A549 (cell line): ENCODE measurements around the gene MAP10. TPM values are rescaled to one million over a fixed set of nuclear protein-coding genes. Genes with fewer than 3 reads are reported as not detected.

ENCODE experiments used
- ATAC-seq, 2 experiments: fragments of 200-7000 bp in 1 of 2; fragments of >200 bp in 1 of 2; cut with Nextera tagmentation in 1 of 2; cut with Tn5 transposase in 1 of 2; 3 replicates each; pipeline versions ENCODE4 v1.8.0 to v1.9.1; 2018 to 2020; ENCODE audit warnings: mild to moderate bottlenecking in 1 of 2, moderate library complexity in 1 of 2
- CTCF ChIA-PET: fragments of 300-600 bp; sonication (Branson Sonifier 250); formaldehyde crosslinking; extraction: SDS; loops from one replicate; lab custom pipeline; 2021; ENCODE audit warnings: antibody characterized with exemption, inconsistent platforms; lab: Yijun Ruan, JAX
- POLR2A ChIA-PET: fragments of 350-600 bp; formaldehyde crosslinking; extraction: SDS; loops from one replicate; lab custom pipeline; 2021; ENCODE audit warnings: antibody characterized with exemption, inconsistent platforms; lab: Yijun Ruan, JAX
- DNase-seq, 2 experiments: peaks; one replicate each; pipeline versions ENCODE4 v3.0.0 to v3.0.0-alpha.2; 2011 to 2016; ENCODE audit warnings: low read depth in 1 of 2, low spot score in 1 of 2
- FAIRE-seq: peaks from 2 replicates; lab custom pipeline; 2011; peaks lifted over from hg19 to GRCh38; lab: Jason Lieb, UNC
- H3K27ac ChIP-seq, 2 experiments: fragments of >200 bp; sonication (Bioruptor Twin); formaldehyde crosslinking; 3 replicates each; pipeline ENCODE4 v1.5.1; 2016 to 2017
- H3K4me1 ChIP-seq: fragments of >200 bp; sonication (Bioruptor Twin); formaldehyde crosslinking; 3 replicates; pipeline ENCODE4 v1.6.1; 2016
- H3K4me2 ChIP-seq: fragments of >200 bp; sonication (Bioruptor Twin); formaldehyde crosslinking; 3 replicates; pipeline ENCODE4 v1.6.1; 2016
- H3K4me3 ChIP-seq: fragments of >200 bp; sonication (Bioruptor Twin); formaldehyde crosslinking; 3 replicates; pipeline ENCODE4 v1.5.1; 2016
- H3K9me3 ChIP-seq: fragments of >200 bp; sonication (Bioruptor Twin); formaldehyde crosslinking; 3 replicates; pipeline ENCODE4 v1.6.1; 2016
- ATOH8 ChIP-seq: fragments of 250-450 bp; sonication (Bioruptor Pico); IDR thresholded peaks from 2 replicates; pipeline ENCODE4 v1.5.0; 2020; ENCODE audit warnings: low read depth, mild to moderate bottlenecking, moderate library complexity
- CBX2 ChIP-seq: fragments of 200-600 bp; sonication (generic); IDR thresholded peaks from 2 replicates; pipeline ENCODE4 v1.6.1; 2016; ENCODE audit warnings: low read depth, mild to moderate bottlenecking, borderline replicate concordance
- CBX8 ChIP-seq: fragments of 200-600 bp; sonication (generic); IDR thresholded peaks from 2 replicates; pipeline ENCODE4 v1.6.1; 2016
- CHD4 ChIP-seq: fragments of 200-600 bp; sonication (generic); IDR thresholded peaks from 2 replicates; pipeline ENCODE4 v1.6.1; 2016; ENCODE audit warnings: antibody characterized with exemption, mild to moderate bottlenecking, borderline replicate concordance
- CTCF ChIP-seq: fragments of >200 bp; sonication (Bioruptor Twin); formaldehyde crosslinking; IDR thresholded peaks from 3 replicates; pipeline ENCODE4 v1.5.1; 2016
- ELK1 ChIP-seq: fragments of 150-350 bp; IDR thresholded peaks from 2 replicates; pipeline ENCODE4 v1.6.1; 2014; ENCODE audit warnings: low read depth, mild to moderate bottlenecking, low read length
- FOSB ChIP-seq: fragments of 250-450 bp; sonication (Bioruptor Pico); IDR thresholded peaks from 2 replicates; pipeline ENCODE4 v1.5.0; 2020; ENCODE audit warnings: mild to moderate bottlenecking, moderate library complexity
- FOXS1 ChIP-seq: fragments of 250-450 bp; sonication (Bioruptor Pico); IDR thresholded peaks from 2 replicates; pipeline ENCODE4 v1.5.0; 2020; ENCODE audit warnings: mild to moderate bottlenecking, moderate library complexity
- HES2 ChIP-seq: fragments of >200 bp; sonication (Bioruptor Twin); formaldehyde crosslinking; IDR thresholded peaks from 2 replicates; pipeline ENCODE4 v1.6.1; 2016
- HEYL ChIP-seq: fragments of 250-450 bp; sonication (Bioruptor Pico); IDR thresholded peaks from 2 replicates; pipeline ENCODE4 v1.8.0; 2021; ENCODE audit warnings: mild to moderate bottlenecking, moderate library complexity
- HOXA7 ChIP-seq: fragments of 250-450 bp; sonication (Bioruptor Pico); IDR thresholded peaks from 2 replicates; pipeline ENCODE4 v1.5.0; 2020; ENCODE audit warnings: mild to moderate bottlenecking, moderate library complexity
- JUNB ChIP-seq: fragments of >200 bp; sonication (Bioruptor Twin); formaldehyde crosslinking; IDR thresholded peaks from 2 replicates; pipeline ENCODE4 v1.6.1; 2016
- MAZ ChIP-seq: fragments of 150-350 bp; IDR thresholded peaks from 2 replicates; pipeline ENCODE4 v1.6.1; 2014; ENCODE audit warnings: antibody characterized with exemption, low read depth, low read length, borderline replicate concordance
- MYC ChIP-seq: IDR thresholded peaks from 2 replicates; pipeline ENCODE4 v1.6.1; 2012; ENCODE audit warnings: mild to moderate bottlenecking, inconsistent platforms, low read length, improper control_type of control experiment, borderline replicate concordance
- NR3C1 ChIP-seq: fragments of >200 bp; sonication (Bioruptor Twin); formaldehyde crosslinking; IDR thresholded peaks from 3 replicates; pipeline ENCODE4 v1.6.1; 2017
- PBX3 ChIP-seq: IDR thresholded peaks from 2 replicates; pipeline ENCODE4 v1.6.1; 2012
- PHF8 ChIP-seq: fragments of 200-600 bp; sonication (generic); IDR thresholded peaks from 2 replicates; pipeline ENCODE4 v1.6.1; 2016; ENCODE audit warnings: low read depth, mild to moderate bottlenecking, antibody characterized with exemption, moderate library complexity, borderline replicate concordance
- POLR2AphosphoS2 ChIP-seq: conservative IDR thresholded peaks from 2 replicates; pipeline ENCODE4 v1.6.1; 2012; ENCODE audit warnings: low read length, improper control_type of control experiment, inconsistent platforms
- RARB ChIP-seq: fragments of 250-450 bp; sonication (Bioruptor Pico); IDR thresholded peaks from 2 replicates; pipeline ENCODE4 v1.8.0; 2021; ENCODE audit warnings: mild to moderate bottlenecking, moderate library complexity
- RFX5 ChIP-seq: fragments of 450-650 bp; IDR thresholded peaks from 2 replicates; pipeline ENCODE4 v1.7.1; 2014; ENCODE audit warnings: antibody characterized with exemption, mild to moderate bottlenecking, moderate library complexity
- SMC3 ChIP-seq: fragments of >200 bp; sonication (Bioruptor Twin); formaldehyde crosslinking; IDR thresholded peaks from 3 replicates; pipeline ENCODE4 v1.6.1; 2018; ENCODE audit warnings: inconsistent platforms
- SREBF2 ChIP-seq: fragments of 450-650 bp; IDR thresholded peaks from 2 replicates; pipeline ENCODE4 v1.6.1; 2014; ENCODE audit warnings: mild to moderate bottlenecking, moderate library complexity
- TFCP2L1 ChIP-seq: fragments of 250-450 bp; sonication (Bioruptor Pico); IDR thresholded peaks from 2 replicates; pipeline ENCODE4 v1.5.0; 2021; ENCODE audit warnings: mild to moderate bottlenecking
- ZC3H11A ChIP-seq: fragments of 450-650 bp; IDR thresholded peaks from 2 replicates; pipeline ENCODE4 v1.6.1; 2014; ENCODE audit warnings: antibody characterized with exemption, mild to moderate bottlenecking
- ZFP36 ChIP-seq: fragments of 450-650 bp; IDR thresholded peaks from 2 replicates; pipeline ENCODE4 v1.6.1; 2014; ENCODE audit warnings: borderline replicate concordance; ENCODE audit not compliant: partially characterized antibody
- ZSCAN20 ChIP-seq: fragments of 250-450 bp; sonication (Bioruptor Pico); IDR thresholded peaks from 2 replicates; pipeline ENCODE4 v1.8.0; 2022; ENCODE audit warnings: mild to moderate bottlenecking, moderate library complexity
- WGBS: methylation state at CpG from one replicate; pipeline ENCODE4 v1.1.6; 2017; ENCODE audit errors: missing lambda C conversion rate; 5-methylcytosine and 5-hydroxymethylcytosine counted together
- polyA plus RNA-seq, 4 experiments: library from polyadenylated mRNA; depleted of rRNA in 3 of 4; stranded (reverse); fragments of >200 nt; fragmentation: RNase III in 1 of 4; extraction: RNeasy Plus Mini Kit Qiagen cat#74134 plus additional on column Dnase treatment in 1 of 4; gene quantifications; 2 replicates in 3 of 4; 3 replicates in 1 of 4; pipeline ENCODE4 v1.2.3, GENCODE V29; 2011 to 2017

The MAP10 gene
- polyA plus RNA-seq, 2 of the 4 experiments (the other 2 are of a cell fraction): 2.1 to 2.4 TPM

- no peak for TF ChIP-seq PHF8
- TF ChIP-seq ZSCAN20 (CRISPR knock-in tag): no peak
- TF ChIP-seq FOXS1 (CRISPR knock-in tag): no peak
- no peak for TF ChIP-seq CTCF
- TF ChIP-seq SREBF2: no peak
- no peak for TF ChIP-seq HEYL
- TF ChIP-seq NR3C1: no peak
- TF ChIP-seq RARB (CRISPR knock-in tag): no peak
- TF ChIP-seq ZC3H11A: no peak
- TF ChIP-seq RFX5: no peak
- no peak for TF ChIP-seq HOXA7
- TF ChIP-seq SMC3: no peak
- no peak for TF ChIP-seq TFCP2L1
- no peak for TF ChIP-seq MYC
- TF ChIP-seq PBX3: no peak
- TF ChIP-seq ATOH8: no peak
- 94% methylated on average over 1 of the region's 1 CpG for WGBS
- Histone ChIP-seq H3K4me1 (no peaks in the 10 kb centered on the region), H3K4me2 (no peak overlapping the region), H3K27ac (no peak overlapping the region), H3K9me3 (no peaks in the 10 kb centered on the region), H3K4me3 (no peak overlapping the region)
- POLR2A ChIA-PET: no interaction called here
- DNase-seq (no peak), ATAC-seq (no peak), FAIRE-seq (no peak)
- CTCF ChIA-PET: no interaction called here
These were observed 15.2 kb downstream of the MAP10 start for GRCh38 chr1:232820431-232820830.

GRCh38 chr1:232822530-232822929 lies 17.3 kb downstream of the MAP10 start:
- Histone ChIP-seq H3K9me3 (no peaks in the 10 kb centered on the region), H3K4me3 (no peak overlapping the region), H3K4me2 (no peak overlapping the region), H3K4me1 (no peaks in the 10 kb centered on the region), H3K27ac (no peak overlapping the region)
- ChIA-PET CTCF (no interaction called here), POLR2A (no interaction called here)
- TF ChIP-seq CBX8: no peak
- no peak for TF ChIP-seq POLR2AphosphoS2
- TF ChIP-seq RARB (CRISPR knock-in tag): no peak
- no peak for TF ChIP-seq FOSB
- TF ChIP-seq CBX2: no peak
- no peak for TF ChIP-seq PBX3
- no peak for TF ChIP-seq JUNB
- TF ChIP-seq ZFP36: no peak
- no peak for TF ChIP-seq RFX5
- no peak for TF ChIP-seq NR3C1
- no peak for TF ChIP-seq MAZ
- TF ChIP-seq CHD4: no peak
- no peak for TF ChIP-seq HES2
- no peak for TF ChIP-seq ELK1
- no peak for ATAC-seq
- no peak for DNase-seq
- FAIRE-seq: no peak
- 58% methylated on average over 2 of the region's 2 CpGs for WGBS
